ENCODE measurements around the gene PCGF3.

DNA sequence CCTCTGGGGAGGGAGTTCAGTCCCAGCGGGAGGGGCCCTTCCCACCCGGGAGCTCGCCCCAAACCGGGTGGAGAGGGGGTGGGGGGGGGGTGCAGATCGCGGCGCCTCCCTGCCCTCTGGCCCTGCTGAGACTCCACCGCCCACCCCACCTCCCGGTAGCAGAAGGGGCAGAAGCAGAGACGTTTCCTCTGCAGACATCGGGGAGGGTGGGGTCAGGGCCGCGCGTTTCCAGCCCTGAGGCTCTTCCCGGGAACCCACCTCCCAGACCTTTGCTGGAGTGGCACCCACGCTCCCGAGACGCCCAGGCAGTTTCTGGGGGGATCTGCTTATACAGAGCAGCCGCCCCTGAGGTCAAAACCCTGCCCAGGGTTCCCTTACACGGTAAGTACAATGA, 90.1 kb downstream of the PCGF3 start:
- TF ChIP-seq POLR2A (IDR thresholded peaks at IDR 0.05) (no peak), CTCF (IDR thresholded peaks at IDR 0.05) (no peak)

All from testis (tissue), 2 donors.